Activated T-cell treated with anti-CD3 and anti-CD28 coated beads for 4 hours (primary cell): Measurements from ENCODE around the gene FAM53A.
A peak's percentile ranks its signal among the peaks of the same experiment; 100 is the strongest.
"Not testable (repeated sequence)": the region's sequence is repeated elsewhere in the genome, so short reads cannot be mapped to it uniquely, and the experiment has no call there.

ENCODE experiments used
- DNase-seq: peaks from one replicate; pipeline ENCODE4 v3.0.0-alpha.2; 2020

Gene FAM53A

DNA sequence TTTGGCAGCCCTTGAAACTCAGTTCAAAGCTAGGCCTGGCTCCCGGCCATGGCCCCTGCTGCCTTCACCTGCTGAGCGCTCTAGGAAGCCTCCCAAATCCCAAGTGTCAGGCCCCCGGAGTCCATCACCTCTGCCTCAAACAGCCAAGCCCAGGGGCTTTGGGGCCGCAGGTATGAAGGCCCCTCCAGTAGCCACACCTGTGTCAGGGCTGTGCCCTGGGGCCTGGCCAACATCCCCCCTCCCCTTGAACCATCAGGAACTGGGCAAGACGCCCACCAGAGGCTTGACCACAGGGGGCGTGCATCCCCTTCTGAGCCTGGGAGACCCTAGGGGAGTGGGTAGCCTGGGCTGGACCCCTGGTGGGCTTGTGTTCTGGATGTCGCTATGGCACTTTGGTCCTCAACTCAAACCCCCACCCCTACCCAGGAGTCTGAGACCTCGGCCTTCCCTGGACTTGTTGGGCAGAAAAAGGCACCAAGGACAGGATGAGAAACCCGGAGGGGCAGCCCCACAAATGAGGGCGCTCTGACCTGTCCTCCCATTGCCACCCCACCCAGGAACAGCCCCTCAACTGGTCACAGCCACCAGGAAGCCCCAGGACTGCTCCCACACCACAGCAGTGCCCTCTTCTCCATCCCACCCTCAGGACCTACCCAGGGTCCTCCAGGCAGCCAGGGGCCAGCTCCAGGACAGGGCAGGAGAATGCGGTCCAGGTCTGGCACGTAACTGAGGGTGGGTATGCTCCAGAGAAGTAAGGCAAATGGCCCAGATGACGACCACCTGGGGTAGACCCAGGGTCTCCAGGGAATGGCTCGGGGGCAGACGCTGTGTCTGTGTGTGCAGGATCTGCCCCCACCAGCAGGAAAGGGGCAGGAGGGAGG, 32.2 kb upstream of the FAM53A start:
- DNase-seq: no peak

DNA sequence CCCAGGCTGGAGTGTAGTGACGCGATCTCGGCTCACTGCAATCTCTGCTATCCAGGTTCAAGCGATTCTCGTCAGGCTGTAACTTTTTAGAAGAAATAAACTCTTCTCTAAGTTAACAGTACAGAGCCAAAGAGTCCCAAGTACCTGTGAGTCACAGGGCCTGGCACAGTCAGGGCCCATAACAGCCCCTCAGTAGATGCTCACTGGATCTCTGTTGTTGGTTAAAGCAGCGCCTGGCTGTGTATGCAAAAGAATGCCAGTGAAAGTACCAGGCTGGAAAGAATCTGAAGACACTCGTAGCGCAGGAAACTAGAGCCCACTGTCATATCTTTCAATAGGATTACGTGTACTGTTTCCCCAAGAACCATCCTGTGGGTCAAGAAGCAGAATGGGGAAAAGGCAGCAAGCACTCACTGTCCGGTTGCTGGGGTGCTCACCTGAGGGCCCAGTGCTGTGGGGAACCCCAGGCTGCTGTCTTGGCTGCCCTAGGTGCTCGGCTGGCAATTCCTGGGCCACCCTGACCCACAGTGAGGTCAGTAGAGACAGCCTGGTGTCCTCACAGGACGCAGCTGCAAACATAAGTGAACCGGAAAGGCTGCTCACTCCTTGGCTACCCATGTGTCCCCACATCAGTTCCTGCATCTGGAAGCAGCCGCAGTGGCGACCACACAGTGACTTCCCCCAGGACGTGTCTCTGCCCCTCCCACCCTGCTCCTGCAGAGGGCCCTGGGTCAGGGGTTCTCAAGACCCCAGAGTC, 31.1 kb upstream of the FAM53A start:
- DNase-seq: no peak

DNA sequence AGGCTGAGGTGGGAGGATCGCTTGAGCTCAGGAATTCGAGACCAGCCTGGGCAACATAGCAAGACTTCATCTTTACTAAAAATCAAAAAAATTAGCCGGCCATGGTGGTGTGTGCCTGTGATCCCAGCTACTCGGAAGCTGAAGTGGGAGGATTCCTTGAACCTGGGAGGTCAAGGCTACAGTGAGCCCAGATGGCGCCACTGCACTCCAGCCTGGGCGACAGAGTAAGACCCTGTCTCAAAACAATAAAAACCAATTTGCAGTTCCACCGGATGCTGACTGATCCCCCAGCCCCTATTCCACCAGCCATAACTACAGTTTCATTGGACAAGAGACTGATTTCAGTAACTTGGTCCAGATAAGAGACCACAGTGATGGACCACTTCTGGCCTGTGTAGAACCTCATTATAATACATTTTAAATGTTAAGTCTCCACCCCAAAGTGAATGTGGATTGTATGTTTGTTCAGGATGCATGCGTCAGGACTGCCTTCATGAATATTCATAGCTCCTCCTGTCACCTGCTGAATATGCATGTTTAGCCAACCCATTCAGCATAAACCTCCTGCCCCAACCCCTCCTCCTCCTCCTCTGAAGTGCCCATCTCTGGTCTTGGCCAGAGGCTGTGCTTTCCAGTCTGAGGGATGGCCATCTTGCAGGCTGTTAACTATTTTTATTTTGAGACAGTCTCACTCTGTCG, 30.3 kb upstream of the FAM53A start:
- DNase-seq: no peak

DNA sequence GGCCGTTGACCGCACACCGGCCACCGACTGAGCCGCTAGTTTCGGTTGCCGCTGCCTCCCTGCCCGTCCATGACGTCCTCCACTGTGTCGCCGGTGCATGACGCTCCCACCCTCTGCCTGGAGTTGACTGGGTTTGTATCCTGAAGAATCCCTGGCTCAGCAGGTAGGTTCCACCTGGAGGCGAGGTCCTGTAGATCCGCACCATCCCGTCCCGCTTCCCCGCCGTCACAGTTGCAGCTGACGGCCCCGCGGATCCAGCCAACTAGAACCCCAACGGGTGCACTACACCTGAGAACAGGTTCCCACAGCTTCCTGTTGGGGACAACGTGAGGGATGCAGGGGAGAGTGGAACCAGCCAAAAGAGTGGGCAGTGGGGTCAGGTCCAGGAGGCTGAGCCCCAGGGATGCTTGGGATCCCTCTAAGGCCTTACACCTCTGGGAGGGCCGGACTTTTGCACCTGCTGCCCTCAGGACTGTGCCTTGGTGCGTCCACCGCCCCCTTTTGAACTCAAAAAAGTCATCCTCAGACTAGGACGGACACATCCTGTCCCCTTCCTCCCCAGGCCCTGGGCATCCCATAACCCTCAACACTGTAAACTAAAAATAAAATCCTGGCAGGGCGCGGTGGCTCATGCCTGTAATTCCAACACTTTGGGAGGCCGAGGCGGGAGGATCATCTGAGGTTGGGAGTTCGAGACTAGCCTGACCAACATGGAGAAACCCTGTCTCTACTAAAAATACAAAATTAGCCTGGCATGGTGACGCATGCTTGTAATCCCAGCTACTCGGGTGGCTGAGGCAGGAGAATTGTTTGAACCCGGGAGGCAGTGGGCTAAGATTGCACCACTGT, 29.1 kb upstream of the FAM53A start:
- DNase-seq: no peak

DNA sequence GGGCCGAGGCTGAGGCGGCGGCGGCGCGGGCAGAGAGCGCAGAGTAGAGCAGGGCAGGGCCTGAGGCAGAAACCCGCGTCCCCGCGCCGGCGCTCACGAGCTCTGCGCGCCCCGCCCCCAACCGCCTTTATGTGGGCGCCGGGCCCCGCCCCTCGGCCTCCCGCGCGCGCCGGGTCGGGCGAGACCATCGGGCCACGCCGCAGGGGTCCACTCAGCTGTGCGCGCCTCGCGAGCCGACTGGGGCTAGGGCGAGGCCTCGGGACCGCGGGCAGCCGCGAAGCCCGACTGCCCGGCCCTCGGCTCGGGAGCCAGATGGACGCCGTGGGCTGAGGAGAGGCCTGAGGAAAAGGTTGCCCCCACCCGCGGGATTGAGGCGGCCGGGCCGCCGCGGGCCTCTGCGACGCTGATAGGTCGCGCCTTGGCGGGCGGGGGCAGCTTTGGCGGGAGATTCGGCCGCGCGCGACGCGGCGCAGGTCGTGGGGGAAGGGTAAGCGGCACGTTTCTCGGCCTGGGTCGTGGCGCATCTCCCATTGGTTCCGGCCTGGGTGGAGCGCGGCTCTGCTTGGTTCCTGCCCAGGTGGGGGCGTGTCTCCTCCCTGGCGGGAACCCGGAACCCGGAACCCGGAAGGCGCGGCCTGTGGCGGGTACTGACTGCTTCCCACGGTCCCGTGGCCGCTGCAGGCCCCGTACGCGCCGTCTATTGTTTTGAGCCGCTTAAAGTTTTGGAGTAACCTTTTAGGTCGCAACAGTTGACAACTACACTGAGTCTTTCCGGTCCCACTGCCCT, 28.3 kb upstream of the FAM53A start, which contains the start of gene SLBP:
Gene SLBP (minus strand): TSS at position 104 of the 787 bp plus-strand sequence. CDS start 131 bp downstream, outside the sequence.
- peak; percentile 97 for DNase-seq

DNA sequence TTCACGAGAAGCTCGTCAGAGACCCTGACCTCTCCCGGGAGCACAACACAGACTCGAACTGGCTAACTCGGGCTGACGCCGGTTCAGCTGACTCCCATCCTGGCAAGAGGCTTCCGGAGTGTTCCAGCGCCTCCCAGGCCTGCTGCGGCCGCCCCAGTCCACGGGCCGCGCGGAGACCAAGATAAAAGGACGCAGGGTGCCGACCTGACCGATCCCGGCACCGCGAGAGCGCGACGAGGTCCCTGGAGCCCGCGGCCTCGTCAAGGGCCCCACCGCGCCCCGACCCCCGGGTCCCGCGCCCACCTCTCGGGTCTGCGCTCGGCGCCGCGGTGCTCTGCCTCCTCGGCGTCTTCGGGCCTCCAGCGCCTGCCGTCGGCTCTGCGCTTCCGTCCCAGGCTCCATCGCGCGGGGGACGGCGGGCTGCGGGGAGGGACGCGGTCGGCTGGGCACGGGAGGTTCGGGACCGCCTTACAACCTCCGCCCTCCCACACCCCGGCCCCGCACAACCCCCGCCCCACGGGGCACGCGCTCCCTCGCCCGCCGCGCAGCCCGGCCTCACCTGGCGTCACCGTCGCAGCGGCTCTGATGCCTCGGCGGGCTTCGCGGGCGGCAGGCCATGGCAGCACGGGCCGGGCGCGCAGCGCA, 27.6 kb upstream of the FAM53A start:
- DNase-seq: peak; percentile 47

DNA sequence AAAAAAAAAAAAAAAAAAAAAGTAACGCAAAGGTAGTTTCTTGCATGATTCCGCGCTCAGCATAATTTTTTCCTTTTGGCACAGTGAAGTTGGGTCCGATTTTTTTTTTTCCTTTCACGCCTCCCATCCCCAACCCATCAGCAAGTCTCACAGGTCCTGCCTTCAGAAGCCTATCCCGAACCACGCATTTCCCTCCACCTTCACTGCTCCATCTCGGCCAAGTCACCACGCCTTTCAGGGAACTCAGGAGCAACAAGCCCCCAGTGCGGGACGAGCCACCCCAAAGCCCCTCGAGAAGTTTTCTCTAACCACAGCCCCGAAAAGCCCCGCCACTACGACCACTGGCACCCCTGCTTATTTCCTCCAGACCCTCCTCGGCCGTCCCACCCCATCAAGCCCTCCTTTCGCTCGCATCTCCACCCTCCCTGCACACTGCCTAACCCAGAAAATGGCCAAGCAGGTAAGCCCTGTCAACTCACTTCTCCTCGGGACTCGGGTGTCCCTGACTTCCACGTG, 27.0 kb upstream of the FAM53A start:
- no peak for DNase-seq

DNA sequence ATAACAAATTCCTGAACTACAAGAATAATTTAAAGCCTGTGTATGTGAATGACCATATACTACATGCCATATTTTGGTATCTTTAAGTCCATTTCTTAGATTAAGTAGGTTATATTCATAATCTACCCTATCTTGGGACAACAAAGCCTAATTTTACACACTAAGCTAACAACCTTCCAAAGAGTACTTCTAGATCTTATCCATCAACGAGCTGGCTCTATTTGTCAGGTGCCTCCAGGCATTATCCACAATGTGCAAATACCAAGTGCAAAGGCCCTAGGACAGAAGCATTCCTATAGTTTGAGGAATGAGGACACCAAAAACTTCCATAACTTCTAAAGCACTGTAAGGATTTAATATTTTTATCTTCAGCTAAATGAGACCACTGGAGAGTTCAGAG, 24.5 kb upstream of the FAM53A start:
- DNase-seq: no peak

DNA sequence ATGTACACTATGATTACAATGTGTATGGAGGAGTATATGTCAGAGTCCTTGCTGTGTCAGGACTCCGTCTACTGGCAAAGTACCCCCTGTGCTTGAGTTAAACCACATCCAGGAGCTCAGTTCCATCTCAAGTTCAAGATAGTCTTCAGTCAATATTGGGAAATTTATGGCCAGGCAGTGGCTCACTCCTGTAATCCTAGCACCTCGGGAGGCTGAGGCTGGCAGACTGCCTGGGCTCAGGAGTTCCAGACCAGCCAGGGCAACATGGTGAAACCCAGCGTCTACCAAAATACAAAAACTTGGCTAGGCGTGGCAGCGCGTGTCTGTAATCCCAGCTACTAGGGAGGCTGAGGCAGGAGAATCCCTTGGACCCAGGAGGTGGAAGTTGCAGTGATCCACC, 22.2 kb upstream of the FAM53A start:
- no peak for DNase-seq

DNA sequence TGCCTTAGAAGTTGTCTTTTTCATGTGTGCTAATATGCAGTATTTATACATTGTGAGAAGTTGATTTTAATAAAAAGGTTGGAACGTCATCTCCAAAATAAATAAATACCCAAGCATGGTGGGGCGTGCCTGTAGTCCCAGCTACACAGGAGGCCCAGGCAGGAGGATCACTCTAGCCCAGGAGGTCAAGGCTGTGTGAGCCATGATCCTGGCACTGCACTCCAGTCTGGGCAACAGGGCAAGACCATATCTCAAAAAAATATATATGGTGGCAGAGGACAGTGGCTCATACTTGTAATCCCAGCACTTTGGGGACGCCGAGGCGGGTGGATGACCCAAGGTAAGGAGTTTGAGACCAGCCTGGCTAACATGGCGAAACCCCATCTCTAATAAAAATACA, 21.6 kb upstream of the FAM53A start:
- no peak for DNase-seq

DNA sequence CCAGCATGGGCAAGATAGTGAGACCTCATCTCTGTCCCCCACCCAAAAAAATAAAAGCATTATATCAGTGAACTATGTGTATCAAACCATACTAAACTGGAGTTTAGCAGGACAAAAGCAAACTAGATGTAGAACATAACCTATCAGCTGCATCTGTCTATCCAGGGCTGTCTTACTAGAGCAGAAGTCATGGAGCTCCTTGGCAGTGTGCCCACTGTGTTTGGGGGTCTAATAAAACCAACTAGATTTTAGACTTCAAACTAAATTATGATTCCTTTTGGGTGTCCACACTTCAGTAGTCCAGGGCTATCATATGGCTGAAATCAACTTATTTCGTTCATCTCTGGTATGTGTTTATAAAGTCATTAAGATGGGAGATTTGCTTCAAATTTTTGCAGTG, 19.8 kb upstream of the FAM53A start:
- no peak for DNase-seq

DNA sequence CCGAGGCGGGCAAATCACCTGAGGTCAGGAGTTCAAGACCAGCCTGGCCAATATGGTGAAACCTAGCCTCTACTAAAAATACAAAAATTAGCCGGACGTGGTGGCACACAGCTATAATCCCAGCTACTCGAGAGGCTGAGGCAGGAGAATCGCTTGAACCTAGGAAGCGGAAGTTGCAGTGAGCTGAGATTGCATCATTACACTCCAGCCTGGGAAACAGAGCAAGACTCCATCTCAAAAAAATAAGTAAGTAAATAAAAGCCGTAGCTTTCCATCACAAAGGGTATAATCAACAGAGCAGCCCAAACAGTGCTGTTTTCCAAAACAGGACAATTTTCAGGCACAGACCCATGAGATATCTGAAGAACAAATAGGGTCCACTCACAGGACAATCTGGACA, 17.6 kb upstream of the FAM53A start:
- DNase-seq: not testable (repeated sequence)

DNA sequence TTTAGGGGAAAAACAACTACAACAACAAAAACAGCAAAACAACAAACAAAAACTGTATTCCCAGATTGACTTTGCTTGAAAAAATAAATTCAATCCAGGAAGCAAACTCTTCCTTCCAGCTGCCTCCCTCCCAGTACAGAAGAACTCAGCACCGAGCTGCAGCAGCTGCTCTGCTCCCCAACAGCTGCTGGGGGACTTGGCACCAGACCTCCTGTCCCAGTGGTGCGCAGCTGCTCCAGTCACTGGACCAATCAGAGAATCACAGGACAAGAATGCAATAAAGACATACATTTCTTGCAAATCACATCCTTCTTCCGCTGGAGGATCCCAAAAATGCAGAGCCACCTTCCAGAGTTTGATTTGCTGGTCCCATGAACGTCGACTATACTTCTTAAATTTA, 11.8 kb upstream of the FAM53A start:
- DNase-seq: no peak

DNA sequence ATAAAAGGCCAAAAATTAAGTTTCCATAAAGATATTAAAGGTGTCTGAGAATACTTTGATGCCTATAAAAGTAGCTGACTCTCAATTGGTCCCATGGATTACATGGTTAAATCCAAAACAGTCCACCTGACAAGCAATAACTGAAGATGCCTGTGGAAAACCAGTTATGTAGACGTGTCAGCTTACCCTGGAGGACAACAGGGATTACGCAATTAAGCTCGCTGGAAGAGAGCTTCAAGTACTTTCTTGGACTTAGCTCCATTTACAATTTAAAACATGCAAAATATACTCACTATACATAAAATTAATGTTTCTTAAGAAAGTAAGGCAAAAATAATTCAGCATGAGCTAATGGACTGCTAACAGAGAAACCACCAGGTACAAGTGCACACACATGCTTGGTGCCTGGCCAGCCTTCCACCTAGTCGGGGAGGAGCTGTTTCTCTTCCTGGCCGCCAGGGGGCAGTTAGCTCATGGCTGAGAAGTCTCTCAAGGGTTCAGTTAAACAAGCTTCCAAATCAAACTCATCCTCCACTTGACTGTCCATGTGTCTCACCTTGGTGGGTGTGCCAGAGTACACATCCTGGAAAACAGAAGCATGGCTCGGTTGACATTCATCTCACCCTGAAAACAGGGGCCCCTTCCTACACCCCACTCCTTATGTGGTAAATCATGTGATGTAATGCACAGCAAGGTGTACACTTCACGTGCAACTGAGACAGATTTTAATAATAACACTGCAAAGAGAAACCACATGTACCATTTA, 9.2 kb upstream of the FAM53A start:
- peak; percentile 68 for DNase-seq

DNA sequence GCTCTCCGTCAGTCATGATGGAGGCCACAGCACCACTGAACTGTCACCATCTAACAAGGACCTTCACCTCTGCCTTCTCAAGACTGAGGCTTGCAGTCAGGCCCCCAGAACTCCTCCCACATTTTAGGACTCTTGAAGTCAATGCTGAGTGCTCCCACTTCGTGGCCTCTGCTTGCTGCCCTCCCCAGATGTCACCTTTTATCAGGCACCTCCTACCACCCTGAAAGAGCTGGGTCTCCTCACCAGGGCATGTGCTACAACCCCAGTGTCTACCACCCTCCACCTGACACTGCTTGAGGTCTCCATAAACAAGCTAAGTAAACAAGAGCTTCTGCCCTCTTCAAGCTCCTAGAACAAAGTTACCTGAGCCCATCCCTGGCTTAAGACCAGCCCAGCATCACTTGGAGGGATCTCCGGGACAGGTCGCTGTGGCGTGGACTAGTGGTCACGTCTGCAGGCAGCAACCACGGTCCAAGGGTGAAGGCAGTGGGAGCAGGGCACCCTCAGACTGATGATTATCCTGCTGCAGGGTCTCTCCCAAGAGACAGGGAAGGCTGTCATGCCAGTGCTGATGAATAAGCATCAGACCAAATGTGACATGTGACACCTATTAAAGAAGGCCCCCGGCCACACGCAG, 7.7 kb upstream of the FAM53A start:
- no peak for DNase-seq

DNA sequence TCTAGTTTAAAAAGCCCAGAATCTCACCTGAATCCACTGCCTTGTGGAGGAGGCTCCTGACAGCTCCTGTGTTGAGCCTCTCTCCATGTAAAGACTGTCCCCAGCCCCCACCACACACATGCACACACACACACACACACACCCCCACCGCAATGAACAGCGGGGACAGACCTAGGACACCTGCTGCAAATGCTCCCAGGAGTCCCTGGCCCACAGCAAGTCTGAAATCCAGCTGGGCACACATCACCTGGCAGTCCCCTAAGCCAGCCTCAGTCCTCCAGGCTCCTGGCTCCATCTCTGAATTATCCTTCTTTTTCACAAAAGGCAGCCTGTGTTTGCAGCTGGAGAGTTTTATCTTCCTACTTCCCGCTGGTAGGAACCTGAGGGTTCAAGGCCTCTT, 6.6 kb upstream of the FAM53A start:
- no peak for DNase-seq

DNA sequence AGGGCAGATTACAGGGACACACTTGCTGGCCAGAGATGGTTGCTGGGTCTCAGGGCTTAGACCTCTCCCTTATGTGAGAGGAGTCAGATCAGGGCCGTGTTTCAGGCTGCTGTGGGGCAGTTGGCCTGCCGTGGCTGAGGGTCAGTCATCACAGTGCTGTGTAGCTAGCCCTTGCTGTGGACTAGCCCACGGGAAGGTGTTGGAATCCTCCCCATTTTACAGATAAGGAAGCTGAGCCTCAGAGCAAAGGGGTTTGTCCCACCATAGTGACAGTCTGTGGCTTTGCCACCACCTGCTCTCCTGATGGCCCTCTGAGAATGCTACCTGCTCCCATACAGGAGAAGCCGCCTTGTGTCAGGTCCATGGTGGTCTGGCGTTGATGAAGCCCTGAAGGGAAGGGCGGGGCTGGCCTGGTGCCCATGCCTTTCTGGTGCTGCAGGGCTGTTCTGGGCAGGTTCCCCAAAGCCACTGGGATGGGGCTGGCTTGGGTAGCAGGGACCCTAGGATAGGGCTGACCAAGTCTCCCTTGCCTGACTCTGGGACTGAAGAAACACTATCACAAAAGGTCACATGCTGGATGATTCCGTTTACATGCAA, 2.4 kb upstream of the FAM53A start:
- no peak for DNase-seq

DNA sequence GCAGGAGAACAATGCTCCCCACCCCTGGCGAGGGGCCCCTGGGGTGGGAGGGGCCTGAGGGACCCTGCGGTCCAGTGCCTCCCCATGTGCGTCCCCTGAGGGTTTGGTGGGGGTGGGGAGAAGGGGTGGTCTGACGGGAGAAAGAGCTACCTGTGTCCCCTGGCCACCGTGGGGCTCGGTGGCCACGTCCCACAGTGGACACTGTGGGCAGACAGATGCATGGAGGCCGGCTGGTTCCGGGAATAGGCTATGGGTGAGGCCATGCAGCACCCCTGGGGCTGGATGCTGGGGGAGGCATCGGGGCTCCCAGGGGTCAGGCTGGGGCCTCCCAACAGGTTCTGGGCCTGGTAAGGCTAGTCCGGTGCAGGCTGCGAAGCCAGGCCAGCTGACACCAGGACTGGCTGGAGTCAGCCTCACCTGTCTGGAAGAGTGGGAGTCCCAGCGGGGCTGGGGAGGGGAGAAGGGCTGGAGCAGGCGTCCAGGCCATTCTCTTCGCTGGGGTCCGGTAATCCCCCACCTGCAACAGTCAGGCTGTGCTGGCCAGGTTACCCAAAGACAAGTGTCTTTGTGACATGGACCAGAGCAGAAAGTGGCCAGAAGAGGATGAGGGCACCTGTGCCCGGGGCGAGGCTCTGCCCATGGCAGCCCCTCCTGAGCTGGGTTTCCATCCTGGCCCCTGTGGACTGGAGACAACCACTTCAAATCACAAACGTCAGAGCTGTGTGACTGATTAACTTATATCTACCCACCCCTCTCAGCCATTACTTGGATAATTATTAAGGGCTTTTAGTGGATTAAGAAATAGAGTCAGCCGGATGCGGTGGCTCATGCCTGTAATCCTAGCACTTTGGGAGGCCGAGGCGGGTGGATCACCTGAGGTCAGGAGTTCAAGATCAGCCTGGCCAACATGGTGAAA, 1.4 kb upstream of the FAM53A start:
- no peak for DNase-seq
